Choroid plexus epithelial cell (primary cell): ENCODE measurements around the gene CDK14.

Source experiments
- DNase-seq: peaks from one replicate; pipeline ENCODE4 v3.0.0-alpha.2; 2010; ENCODE audit warnings: low read depth
- H3K4me3 ChIP-seq: 2 replicates; pipeline ENCODE4 v1.5.1; 2011; ENCODE audit warnings: low read depth, mild to moderate bottlenecking, control low read depth, low read length, moderate library complexity
- CTCF ChIP-seq: conservative IDR thresholded peaks from 2 replicates; pipeline ENCODE4 v1.5.1; 2011; ENCODE audit warnings: low read depth, mild to moderate bottlenecking, control low read depth, inconsistent platforms, low read length, moderate library complexity

CDK14 gene

DNA sequence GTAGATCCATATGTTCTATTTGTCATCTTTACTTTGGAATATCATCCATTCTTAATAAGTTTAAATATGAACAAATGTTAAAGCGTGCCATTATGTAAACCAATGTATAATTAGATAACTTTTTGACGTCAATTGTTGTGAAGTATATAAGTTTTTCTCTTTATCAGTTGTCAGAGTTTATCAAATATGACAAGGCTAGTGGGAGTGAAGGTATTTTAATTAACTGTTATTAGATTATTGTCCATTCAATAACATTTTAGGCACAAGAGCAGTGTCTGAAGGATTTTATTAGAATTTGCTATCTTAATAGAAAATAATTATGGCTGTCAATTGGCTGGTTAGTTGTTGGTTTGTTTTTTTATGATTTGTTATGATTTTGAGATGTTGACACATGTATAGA, 280.6 kb downstream of the CDK14 start:
- TF ChIP-seq CTCF, result no peak

DNA sequence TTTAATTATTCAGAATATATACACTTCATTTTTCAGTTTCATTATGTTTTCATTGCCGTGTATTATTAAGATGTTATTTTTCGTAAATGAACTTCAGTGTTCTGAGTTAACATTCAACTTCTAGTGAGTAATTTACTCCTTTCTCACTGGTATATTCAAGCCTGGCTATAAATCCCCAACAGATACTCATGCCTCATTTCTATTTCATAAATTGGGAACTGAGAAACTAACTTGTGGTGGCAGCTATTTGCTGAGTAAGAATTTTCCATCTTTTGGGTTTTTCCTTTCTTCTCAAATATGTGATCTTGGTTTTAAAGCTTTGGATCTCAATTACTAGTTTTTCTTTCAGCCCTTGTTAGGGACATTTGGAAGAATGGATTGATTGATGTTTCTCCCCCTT, 281.1 kb downstream of the CDK14 start:
- no peak for TF ChIP-seq CTCF
- H3K4me3 ChIP-seq, result no peak overlapping the region
- no peak for DNase-seq

More for the DNA sequence above, 280.6 kb downstream of the CDK14 start:
- H3K4me3 ChIP-seq, result no peak overlapping the region
- no peak for DNase-seq

- no peak for DNase-seq
- no peak overlapping the region for H3K4me3 ChIP-seq
- no peak for TF ChIP-seq CTCF
These were observed 283.8 kb downstream of the CDK14 start for GRCh38 chr7:90879924-90880323.

DNA sequence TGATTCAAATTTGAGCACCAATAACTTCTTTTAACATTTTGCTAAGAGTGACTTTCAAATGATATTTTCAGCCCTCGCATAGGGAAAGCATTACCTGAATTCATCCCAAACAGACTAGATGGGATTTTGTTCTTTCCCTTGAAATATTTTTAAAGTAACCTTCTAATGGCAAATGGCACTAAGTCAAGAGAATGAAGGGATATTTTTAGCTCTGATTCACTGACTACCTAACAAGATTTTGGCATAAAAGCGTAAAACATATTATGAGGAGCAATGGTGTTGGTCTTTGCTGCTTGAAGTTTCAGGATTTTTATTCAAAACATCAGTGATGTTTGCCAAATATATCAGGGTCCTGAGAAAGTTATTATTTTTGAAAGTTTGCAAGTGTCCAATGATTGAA, 290.3 kb downstream of the CDK14 start:
- TF ChIP-seq CTCF, result no peak
- DNase-seq, result no peak
- H3K4me3 ChIP-seq, result no peak overlapping the region

DNA sequence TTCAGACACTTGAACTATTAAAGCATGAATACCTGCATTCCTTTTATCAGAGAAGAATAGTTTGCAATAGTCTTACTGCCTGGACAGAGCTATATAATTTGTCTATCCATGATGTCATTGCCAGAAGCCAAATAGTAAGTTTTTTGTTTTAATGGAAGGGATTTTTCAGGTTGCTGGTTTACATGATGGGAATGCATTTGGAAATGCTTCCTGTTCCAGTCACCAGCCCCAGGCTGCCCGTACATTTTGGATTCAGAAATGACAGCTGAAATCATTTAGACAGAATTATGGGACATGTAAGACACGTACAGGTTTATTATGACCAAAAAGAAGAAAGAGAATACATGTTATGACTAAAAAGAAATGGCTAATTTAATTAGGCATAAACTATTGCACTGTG, 293.1 kb downstream of the CDK14 start:
- H3K4me3 ChIP-seq, result no peak overlapping the region
- no peak for DNase-seq
- no peak for TF ChIP-seq CTCF

DNA sequence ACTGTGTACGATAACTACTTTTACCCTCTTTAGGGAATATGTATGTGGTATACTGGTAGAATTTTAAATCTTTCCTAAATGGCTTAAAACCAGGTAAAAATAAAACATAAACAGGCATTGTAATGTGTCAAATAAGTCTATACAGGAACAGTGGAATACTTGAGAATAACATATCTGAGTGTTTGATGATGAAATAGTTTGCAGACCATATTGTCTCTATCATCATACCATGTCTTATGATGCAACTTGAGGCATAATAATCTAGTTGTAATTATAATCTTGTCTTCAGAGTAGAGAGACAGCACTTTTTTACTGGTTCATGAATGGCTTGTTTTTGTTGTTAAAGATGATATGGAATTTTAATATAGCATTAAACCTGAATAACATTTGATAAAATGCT, 293.5 kb downstream of the CDK14 start:
- H3K4me3 ChIP-seq, result no peak overlapping the region
- DNase-seq, result no peak
- TF ChIP-seq CTCF, result no peak

DNA sequence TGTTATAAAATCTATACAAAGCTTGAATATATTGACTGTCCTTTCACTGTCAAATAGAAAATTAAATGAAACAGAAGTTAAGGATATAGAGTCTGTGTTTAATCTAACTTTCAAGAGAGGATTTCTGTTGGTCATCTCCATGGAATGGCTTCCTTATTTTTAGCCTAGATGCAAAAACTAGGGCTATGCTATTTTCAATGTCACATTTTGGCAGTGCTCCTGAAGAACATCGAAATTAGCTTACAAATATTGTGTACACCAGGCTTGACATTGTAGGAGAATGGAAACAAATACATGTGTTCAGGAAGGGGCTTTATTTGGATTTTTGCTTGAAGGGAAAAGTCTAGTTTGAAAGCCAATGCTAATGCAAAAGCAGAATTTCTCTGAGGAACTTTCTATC, 295.4 kb downstream of the CDK14 start:
- no peak overlapping the region for H3K4me3 ChIP-seq
- DNase-seq, result no peak
- no peak for TF ChIP-seq CTCF
